Measurements from ENCODE around the gene TRERF1.

Gene TRERF1

GRCh38 chr6:42269553-42269952 lies 182.2 kb downstream of the TRERF1 start:
- TF ChIP-seq CTCF (conservative IDR thresholded peaks at IDR 0.05) = no peak
- H3K27ac ChIP-seq = no peak overlapping the region

- no peak overlapping the region for H3K27ac ChIP-seq
- TF ChIP-seq CTCF (conservative IDR thresholded peaks at IDR 0.05) = no peak
Observed at GRCh38 chr6:42268835-42269204, 182.9 kb downstream of the TRERF1 start.

DNA sequence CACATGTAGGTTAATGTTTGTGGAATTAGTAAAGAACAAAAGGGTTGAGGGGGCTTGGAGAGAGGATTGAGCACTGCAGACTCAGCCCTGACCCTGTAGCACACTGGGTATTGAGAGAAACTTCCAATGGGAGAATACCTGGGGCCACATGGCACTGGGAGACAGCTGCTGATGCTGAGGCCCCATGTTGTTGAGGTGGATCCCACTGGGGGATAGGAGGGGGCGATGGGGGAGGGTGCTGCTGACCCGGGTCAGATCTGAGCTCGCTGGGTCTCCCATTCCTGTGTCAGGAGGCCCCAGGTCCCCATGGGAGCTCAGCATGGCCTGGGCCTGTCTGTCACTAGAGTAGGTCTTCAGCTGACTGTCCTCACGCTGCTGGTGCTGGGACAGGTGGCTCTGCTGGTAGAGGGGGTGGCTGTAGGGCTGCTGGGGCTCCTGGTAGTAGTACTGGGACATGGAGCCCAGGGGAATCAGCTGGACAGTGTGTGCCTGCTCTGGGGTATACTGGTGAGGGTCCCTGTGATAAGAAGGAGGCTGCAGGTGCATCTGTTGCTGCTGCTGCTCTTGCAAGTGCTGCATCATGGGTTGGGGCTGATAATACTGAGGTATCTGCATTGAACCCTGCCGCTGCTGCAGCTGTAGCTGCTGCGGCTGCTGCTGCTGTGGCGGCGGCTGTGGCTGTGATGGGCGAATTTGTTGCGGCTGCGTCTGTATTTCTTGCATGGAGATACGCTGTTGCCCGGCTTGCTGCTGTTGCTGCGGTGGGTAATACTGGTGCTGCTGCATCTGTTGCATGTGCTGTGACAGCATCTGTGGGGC lies 183.5 kb downstream of the TRERF1 start:
- no peak overlapping the region for H3K27ac ChIP-seq
- TF ChIP-seq CTCF (conservative IDR thresholded peaks at IDR 0.05) = no peak

GRCh38 chr6:42266538-42266937 lies 185.2 kb downstream of the TRERF1 start:
- no peak for TF ChIP-seq CTCF (conservative IDR thresholded peaks at IDR 0.05)
- H3K27ac ChIP-seq = no peak overlapping the region

DNA sequence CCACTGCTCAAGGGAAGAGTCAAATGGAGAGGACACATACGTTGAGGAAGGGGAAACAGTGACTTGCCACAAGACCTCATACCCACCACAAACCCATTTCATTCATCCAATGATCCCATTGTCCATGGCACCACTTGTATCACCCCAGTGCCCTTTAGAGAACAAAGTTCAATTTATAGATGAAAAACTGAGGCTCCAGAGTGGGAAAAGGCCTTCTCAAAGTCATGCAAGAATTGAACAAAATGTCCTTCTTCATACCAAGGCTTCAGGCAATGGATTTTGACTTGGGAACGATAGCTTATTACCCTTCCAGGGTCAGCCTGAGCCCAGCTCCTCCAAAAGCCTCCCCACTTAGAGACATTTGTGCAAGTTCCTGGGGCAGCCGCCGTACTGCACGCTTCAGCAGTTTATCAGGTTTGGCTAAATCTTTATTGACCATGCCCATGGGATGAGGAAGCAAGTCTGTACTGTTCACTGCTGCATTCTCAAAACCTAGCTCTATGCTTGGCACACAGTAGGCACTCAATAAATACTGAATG lies 186.8 kb downstream of the TRERF1 start:
- no peak for TF ChIP-seq CTCF (conservative IDR thresholded peaks at IDR 0.05)
- H3K27ac ChIP-seq = no peak overlapping the region

DNA sequence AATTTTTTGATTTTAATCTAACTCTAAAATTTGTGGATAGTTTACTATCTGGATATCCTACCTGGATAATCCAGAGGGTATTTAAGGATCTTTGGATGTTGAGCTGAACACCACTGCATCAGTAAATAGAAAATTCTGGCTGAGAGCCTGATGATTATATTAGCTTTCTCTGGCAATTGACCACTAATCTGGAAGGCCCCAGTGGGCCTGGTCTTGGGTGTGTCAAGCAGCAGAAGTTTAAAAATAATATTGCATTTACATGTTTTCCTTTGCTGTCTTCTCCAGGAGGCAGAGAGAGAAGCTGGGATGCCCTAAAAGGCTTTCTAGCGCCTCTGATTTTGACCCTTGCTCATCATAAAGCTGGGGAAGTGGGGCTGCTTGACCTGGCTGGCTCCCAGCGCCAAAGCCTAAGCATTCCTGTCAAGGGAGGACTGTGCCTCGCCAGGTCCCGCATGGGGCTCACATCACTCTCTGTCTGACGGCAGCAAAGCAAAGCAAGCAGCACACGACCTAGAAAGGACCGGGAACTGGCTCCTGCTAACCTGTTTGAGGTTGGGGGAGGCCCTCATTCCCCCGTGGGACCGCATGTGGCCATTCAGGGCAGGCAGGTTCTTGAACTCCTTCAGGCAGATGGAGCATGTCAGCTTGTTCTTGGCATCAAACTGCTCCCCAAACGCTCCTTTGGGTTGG lies 187.4 kb downstream of the TRERF1 start:
- TF ChIP-seq CTCF (conservative IDR thresholded peaks at IDR 0.05) = no peak

DNA sequence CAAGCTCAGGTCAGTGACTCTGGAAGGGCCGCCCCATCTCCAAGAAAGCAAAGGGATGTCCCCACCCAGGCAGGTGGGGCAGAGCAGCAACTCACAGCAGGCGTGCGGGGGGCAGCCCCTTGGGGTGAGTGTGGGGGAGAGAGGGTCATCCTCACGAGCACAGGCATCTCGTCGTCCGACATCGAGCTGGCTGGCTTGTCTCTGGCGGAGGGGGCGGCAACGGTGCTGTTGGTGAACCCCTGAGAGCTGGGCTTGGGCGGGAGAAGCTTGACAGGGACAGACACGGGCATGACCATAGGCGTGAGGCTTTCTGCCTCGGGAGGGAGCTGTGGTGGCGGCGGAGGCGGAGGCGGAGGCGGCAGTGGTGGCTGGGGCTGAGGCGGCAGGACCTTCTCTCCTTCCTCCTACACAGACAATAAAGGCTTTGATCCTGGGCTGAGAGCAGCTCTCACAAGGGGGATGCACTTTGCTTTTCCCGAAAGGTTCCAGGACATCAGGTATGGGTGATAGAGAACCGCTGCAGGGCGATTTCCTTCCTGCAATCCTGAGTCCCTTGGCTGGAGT lies 188.5 kb downstream of the TRERF1 start:
- H3K27ac ChIP-seq = no peak overlapping the region

More for the DNA sequence above, 187.4 kb downstream of the TRERF1 start:
- no peak overlapping the region for H3K27ac ChIP-seq

More for the DNA sequence above, 188.5 kb downstream of the TRERF1 start:
- no peak for TF ChIP-seq CTCF (conservative IDR thresholded peaks at IDR 0.05)
